Ishikawa (cell line): Measurements from ENCODE around the gene STRN3.

Experiments
- CEBPB ChIP-seq: IDR thresholded peaks from 2 replicates; pipeline ENCODE4 v1.6.1; 2012
- CREB1 ChIP-seq: IDR thresholded peaks from 2 replicates; pipeline ENCODE4 v1.6.1; 2012; ENCODE audit warnings: low read depth
- EGR1 ChIP-seq: IDR thresholded peaks from 2 replicates; pipeline ENCODE4 v1.6.1; 2012
- EP300 ChIP-seq: IDR thresholded peaks from 2 replicates; pipeline ENCODE4 v1.6.1; 2012; ENCODE audit warnings: borderline replicate concordance
- FOXM1 ChIP-seq: IDR thresholded peaks from 2 replicates; pipeline ENCODE4 v1.6.1; 2012; ENCODE audit warnings: low read depth, borderline replicate concordance
- NFIC ChIP-seq: IDR thresholded peaks from 2 replicates; pipeline ENCODE4 v1.6.1; 2012
- RAD21 ChIP-seq: IDR thresholded peaks from 2 replicates; pipeline ENCODE4 v1.6.1; 2012; ENCODE audit warnings: low read depth
- TAF1 ChIP-seq: IDR thresholded peaks from 2 replicates; pipeline ENCODE4 v1.6.1; 2012; ENCODE audit warnings: low read depth, mild to moderate bottlenecking
- TCF12 ChIP-seq: IDR thresholded peaks from 2 replicates; pipeline ENCODE4 v1.6.1; 2012; ENCODE audit warnings: low read depth
- TEAD4 ChIP-seq: IDR thresholded peaks from 2 replicates; pipeline ENCODE4 v1.6.1; 2012
- YY1 ChIP-seq: IDR thresholded peaks from 2 replicates; pipeline ENCODE4 v1.6.1; 2012; ENCODE audit warnings: low read depth
- ZBTB7A ChIP-seq: IDR thresholded peaks from 2 replicates; pipeline ENCODE4 v1.6.1; 2012; ENCODE audit warnings: low read depth
- TF ChIP-seq, protein P1 (sequence below): IDR thresholded peaks from 2 replicates; pipeline ENCODE4 v1.6.1; 2012
- TF ChIP-seq, protein P2 (sequence below): IDR thresholded peaks from 2 replicates; pipeline ENCODE4 v1.6.1; 2012; ENCODE audit warnings: low read depth, mild to moderate bottlenecking
- TF ChIP-seq, protein P3 (sequence below): IDR thresholded peaks from 2 replicates; pipeline ENCODE4 v1.6.1; 2012

The STRN3 gene

DNA sequence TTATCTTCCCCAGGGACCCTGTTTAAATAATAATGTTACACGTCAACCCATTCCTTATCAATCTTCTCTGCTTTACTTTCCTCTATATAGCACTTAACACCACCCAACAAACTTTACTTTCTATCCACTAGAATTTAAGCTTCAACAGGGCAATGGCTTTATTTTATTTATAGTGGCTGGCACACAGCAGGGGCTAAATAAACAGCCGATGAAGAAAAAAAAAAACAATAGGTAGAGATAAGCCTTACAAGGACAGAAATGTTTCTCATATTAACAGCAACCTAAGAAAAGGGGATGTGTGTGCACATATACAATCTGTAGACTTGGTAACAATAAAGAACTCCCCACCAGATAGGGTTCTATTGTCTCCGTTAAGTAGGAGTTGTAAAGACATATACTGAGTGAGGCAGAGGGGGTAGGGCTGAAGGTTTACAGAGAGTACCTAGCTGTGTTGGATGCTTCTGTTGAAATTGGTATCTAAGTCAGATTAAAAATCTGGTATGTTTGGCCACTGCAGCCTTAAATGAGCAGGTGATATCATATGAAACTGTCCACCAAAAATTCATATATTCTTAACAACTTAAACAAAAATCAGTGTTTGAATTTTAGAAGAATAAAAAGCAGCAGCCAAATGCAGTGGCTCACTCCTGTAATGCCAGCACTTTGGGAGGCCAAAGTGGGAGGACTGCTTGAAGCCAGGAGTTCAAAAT, 25.4 kb downstream of the STRN3 start:
- TF ChIP-seq EGR1 (no peak), ZBTB7A (no peak), CREB1 (no peak), TEAD4 (no peak), TCF12 (no peak), RAD21 (no peak), EP300 (no peak), NFIC (no peak), FOXM1 (no peak), YY1 (no peak), CEBPB (no peak)
- TF ChIP-seq, protein P1, sequence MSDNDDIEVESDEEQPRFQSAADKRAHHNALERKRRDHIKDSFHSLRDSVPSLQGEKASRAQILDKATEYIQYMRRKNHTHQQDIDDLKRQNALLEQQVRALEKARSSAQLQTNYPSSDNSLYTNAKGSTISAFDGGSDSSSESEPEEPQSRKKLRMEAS, result no peak
- TF ChIP-seq, protein P2, sequence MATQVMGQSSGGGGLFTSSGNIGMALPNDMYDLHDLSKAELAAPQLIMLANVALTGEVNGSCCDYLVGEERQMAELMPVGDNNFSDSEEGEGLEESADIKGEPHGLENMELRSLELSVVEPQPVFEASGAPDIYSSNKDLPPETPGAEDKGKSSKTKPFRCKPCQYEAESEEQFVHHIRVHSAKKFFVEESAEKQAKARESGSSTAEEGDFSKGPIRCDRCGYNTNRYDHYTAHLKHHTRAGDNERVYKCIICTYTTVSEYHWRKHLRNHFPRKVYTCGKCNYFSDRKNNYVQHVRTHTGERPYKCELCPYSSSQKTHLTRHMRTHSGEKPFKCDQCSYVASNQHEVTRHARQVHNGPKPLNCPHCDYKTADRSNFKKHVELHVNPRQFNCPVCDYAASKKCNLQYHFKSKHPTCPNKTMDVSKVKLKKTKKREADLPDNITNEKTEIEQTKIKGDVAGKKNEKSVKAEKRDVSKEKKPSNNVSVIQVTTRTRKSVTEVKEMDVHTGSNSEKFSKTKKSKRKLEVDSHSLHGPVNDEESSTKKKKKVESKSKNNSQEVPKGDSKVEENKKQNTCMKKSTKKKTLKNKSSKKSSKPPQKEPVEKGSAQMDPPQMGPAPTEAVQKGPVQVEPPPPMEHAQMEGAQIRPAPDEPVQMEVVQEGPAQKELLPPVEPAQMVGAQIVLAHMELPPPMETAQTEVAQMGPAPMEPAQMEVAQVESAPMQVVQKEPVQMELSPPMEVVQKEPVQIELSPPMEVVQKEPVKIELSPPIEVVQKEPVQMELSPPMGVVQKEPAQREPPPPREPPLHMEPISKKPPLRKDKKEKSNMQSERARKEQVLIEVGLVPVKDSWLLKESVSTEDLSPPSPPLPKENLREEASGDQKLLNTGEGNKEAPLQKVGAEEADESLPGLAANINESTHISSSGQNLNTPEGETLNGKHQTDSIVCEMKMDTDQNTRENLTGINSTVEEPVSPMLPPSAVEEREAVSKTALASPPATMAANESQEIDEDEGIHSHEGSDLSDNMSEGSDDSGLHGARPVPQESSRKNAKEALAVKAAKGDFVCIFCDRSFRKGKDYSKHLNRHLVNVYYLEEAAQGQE, result no peak
- TF ChIP-seq, protein P3, sequence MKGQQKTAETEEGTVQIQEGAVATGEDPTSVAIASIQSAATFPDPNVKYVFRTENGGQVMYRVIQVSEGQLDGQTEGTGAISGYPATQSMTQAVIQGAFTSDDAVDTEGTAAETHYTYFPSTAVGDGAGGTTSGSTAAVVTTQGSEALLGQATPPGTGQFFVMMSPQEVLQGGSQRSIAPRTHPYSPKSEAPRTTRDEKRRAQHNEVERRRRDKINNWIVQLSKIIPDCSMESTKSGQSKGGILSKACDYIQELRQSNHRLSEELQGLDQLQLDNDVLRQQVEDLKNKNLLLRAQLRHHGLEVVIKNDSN, result no peak

- TF ChIP-seq TEAD4 (no peak), EP300 (no peak), ZBTB7A (no peak), YY1 (no peak), TCF12 (no peak)
- TF ChIP-seq, protein P2, result no peak
Observed at GRCh38 chr14:30999038-30999773, 27.0 kb downstream of the STRN3 start.

GRCh38 chr14:30998100-30998706, 28.0 kb downstream of the STRN3 start:
- TF ChIP-seq, protein P2, result no peak
- no peak for TF ChIP-seq NFIC
- TF ChIP-seq, protein P1, result no peak
- TF ChIP-seq, protein P3, result no peak
- no peak for TF ChIP-seq EGR1
- no peak for TF ChIP-seq YY1
- TF ChIP-seq TAF1, result no peak
- TF ChIP-seq TCF12, result no peak
- no peak for TF ChIP-seq ZBTB7A
- no peak for TF ChIP-seq EP300
- no peak for TF ChIP-seq TEAD4
- TF ChIP-seq FOXM1, result no peak
- TF ChIP-seq RAD21, result no peak
- TF ChIP-seq CEBPB, result no peak
- TF ChIP-seq CREB1, result no peak

GRCh38 chr14:30996892-30997659, 29.1 kb downstream of the STRN3 start:
- TF ChIP-seq, protein P2, result no peak
- TF ChIP-seq YY1 (no peak), CEBPB (no peak), EP300 (no peak), TCF12 (no peak), ZBTB7A (no peak), TAF1 (no peak), CREB1 (no peak), TEAD4 (no peak)
